SK-N-SH (cell line): ENCODE data around the gene FHDC1.

Experiments used
- EP300 ChIP-seq, 2 experiments: IDR thresholded peaks; 2 replicates each; pipeline versions ENCODE4 v1.4.0 to v1.6.1; 2012; ENCODE audit warnings: borderline replicate concordance in 1 of 2, low read depth in 1 of 2, low read length in 1 of 2
- JUND ChIP-seq: IDR thresholded peaks from 2 replicates; pipeline ENCODE4 v1.4.0; 2012
- POLR2AphosphoS5 ChIP-seq: IDR thresholded peaks from 2 replicates; pipeline ENCODE4 v1.6.1; 2012; ENCODE audit warnings: low read depth, low read length
- RFX5 ChIP-seq: IDR thresholded peaks from 2 replicates; pipeline ENCODE4 v1.6.1; 2012; ENCODE audit warnings: mild to moderate bottlenecking, improper control_type of control experiment, low read length
- SMC3 ChIP-seq: IDR thresholded peaks from 2 replicates; pipeline ENCODE4 v1.6.1; 2012; ENCODE audit warnings: low read depth, low read length, improper control_type of control experiment
- TF ChIP-seq, protein P1 (sequence below): IDR thresholded peaks from 2 replicates; pipeline ENCODE4 v1.4.0; 2012; ENCODE audit warnings: low read depth, borderline replicate concordance
- TF ChIP-seq, protein P2 (sequence below): fragments of 200-600 bp; sonication (generic); IDR thresholded peaks from 2 replicates; pipeline ENCODE4 v1.6.1; 2017; ENCODE audit warnings: antibody characterized with exemption, mild to moderate bottlenecking, moderate library complexity
- TF ChIP-seq, protein P3 (sequence below): IDR thresholded peaks from 2 replicates; pipeline ENCODE4 v1.6.1; 2012; ENCODE audit warnings: mild to moderate bottlenecking, low read depth, low read length, moderate library complexity
- TF ChIP-seq, protein P4 (sequence below): IDR thresholded peaks from 2 replicates; pipeline ENCODE4 v1.4.0; 2012; ENCODE audit warnings: low read depth

DNA sequence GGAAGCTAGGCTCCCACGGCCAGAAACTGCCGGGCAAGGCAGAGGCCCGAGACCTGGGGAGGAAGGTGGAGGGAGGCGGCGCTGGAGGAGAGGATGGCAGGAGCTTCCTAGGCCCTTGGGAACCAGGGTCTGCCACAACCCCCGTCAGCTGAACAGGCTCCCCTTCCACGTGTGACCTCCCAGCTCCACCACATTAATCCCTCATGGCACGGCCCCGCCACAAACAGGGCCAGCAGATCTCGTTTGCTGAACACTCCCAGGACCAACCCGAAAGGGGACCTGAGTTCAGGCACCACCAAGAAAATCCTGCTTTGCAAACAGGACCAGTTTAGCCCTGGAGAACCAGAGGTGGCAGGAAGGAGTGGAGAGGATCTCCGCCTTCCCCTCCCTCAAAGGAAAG is 62.7 kb downstream of the FHDC1 start:
- TF ChIP-seq, protein P1, sequence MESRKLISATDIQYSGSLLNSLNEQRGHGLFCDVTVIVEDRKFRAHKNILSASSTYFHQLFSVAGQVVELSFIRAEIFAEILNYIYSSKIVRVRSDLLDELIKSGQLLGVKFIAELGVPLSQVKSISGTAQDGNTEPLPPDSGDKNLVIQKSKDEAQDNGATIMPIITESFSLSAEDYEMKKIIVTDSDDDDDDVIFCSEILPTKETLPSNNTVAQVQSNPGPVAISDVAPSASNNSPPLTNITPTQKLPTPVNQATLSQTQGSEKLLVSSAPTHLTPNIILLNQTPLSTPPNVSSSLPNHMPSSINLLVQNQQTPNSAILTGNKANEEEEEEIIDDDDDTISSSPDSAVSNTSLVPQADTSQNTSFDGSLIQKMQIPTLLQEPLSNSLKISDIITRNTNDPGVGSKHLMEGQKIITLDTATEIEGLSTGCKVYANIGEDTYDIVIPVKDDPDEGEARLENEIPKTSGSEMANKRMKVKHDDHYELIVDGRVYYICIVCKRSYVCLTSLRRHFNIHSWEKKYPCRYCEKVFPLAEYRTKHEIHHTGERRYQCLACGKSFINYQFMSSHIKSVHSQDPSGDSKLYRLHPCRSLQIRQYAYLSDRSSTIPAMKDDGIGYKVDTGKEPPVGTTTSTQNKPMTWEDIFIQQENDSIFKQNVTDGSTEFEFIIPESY: no peak
- TF ChIP-seq POLR2AphosphoS5 (no peak), EP300 (IDR thresholded peaks at IDR 0.05; ENCODE audit: borderline replicate concordance in 1 of 2, low read depth in 1 of 2, low read length in 1 of 2) (no peak), JUND (no peak), RFX5 (no peak), SMC3 (no peak)
- TF ChIP-seq, protein P2, sequence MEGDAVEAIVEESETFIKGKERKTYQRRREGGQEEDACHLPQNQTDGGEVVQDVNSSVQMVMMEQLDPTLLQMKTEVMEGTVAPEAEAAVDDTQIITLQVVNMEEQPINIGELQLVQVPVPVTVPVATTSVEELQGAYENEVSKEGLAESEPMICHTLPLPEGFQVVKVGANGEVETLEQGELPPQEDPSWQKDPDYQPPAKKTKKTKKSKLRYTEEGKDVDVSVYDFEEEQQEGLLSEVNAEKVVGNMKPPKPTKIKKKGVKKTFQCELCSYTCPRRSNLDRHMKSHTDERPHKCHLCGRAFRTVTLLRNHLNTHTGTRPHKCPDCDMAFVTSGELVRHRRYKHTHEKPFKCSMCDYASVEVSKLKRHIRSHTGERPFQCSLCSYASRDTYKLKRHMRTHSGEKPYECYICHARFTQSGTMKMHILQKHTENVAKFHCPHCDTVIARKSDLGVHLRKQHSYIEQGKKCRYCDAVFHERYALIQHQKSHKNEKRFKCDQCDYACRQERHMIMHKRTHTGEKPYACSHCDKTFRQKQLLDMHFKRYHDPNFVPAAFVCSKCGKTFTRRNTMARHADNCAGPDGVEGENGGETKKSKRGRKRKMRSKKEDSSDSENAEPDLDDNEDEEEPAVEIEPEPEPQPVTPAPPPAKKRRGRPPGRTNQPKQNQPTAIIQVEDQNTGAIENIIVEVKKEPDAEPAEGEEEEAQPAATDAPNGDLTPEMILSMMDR: no peak
- TF ChIP-seq, protein P3, sequence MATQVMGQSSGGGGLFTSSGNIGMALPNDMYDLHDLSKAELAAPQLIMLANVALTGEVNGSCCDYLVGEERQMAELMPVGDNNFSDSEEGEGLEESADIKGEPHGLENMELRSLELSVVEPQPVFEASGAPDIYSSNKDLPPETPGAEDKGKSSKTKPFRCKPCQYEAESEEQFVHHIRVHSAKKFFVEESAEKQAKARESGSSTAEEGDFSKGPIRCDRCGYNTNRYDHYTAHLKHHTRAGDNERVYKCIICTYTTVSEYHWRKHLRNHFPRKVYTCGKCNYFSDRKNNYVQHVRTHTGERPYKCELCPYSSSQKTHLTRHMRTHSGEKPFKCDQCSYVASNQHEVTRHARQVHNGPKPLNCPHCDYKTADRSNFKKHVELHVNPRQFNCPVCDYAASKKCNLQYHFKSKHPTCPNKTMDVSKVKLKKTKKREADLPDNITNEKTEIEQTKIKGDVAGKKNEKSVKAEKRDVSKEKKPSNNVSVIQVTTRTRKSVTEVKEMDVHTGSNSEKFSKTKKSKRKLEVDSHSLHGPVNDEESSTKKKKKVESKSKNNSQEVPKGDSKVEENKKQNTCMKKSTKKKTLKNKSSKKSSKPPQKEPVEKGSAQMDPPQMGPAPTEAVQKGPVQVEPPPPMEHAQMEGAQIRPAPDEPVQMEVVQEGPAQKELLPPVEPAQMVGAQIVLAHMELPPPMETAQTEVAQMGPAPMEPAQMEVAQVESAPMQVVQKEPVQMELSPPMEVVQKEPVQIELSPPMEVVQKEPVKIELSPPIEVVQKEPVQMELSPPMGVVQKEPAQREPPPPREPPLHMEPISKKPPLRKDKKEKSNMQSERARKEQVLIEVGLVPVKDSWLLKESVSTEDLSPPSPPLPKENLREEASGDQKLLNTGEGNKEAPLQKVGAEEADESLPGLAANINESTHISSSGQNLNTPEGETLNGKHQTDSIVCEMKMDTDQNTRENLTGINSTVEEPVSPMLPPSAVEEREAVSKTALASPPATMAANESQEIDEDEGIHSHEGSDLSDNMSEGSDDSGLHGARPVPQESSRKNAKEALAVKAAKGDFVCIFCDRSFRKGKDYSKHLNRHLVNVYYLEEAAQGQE: no peak
- TF ChIP-seq, protein P4, sequence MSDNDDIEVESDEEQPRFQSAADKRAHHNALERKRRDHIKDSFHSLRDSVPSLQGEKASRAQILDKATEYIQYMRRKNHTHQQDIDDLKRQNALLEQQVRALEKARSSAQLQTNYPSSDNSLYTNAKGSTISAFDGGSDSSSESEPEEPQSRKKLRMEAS: no peak
